GM18520 (cell line): ENCODE data around the gene CCNG2.
A peak's percentile ranks its signal among the peaks of the same experiment; 100 is the strongest.

Experiments used
- ATAC-seq: cut with Tn5 transposase; IDR thresholded peaks from one replicate; pipeline ENCODE4 v1.9.1; 2021; ENCODE audit not compliant: unreplicated experiment

CCNG2 gene

GRCh38 chr4:77201343-77201742 is 44.3 kb downstream of the CCNG2 start:
- no peak for ATAC-seq

GRCh38 chr4:77201857-77202256 is 44.9 kb downstream of the CCNG2 start:
- no peak for ATAC-seq

- ATAC-seq: no peak
Measured at GRCh38 chr4:77202491-77202890, 45.5 kb downstream of the CCNG2 start.

GRCh38 chr4:77203380-77204197 is 46.6 kb downstream of the CCNG2 start:
- peak; percentile 46 for ATAC-seq

- no peak for ATAC-seq
Measured at GRCh38 chr4:77204621-77205020, 47.6 kb downstream of the CCNG2 start.

GRCh38 chr4:77209012-77209411 is 52.0 kb downstream of the CCNG2 start:
- no peak for ATAC-seq

DNA sequence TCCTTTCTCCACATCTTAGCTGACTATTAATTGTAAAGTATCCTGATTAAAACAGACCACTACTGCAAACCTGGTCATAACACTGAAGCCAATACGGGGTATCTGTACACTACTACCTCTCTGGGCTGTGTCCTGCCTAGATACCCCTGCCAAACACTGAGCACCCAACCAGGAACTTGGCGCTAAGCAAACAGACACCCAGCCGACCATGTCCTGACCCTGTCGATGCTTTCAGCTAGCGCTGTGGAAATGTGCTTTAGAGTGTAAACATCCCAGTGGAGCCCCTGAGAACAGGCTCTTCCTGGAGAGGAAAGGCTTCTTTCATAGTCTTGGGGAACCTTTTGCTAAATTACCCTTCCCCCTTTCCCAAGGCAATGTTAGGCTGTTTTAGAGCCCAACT is 52.9 kb downstream of the CCNG2 start:
- ATAC-seq: no peak

GRCh38 chr4:77215107-77215506 is 58.1 kb downstream of the CCNG2 start:
- no peak for ATAC-seq

DNA sequence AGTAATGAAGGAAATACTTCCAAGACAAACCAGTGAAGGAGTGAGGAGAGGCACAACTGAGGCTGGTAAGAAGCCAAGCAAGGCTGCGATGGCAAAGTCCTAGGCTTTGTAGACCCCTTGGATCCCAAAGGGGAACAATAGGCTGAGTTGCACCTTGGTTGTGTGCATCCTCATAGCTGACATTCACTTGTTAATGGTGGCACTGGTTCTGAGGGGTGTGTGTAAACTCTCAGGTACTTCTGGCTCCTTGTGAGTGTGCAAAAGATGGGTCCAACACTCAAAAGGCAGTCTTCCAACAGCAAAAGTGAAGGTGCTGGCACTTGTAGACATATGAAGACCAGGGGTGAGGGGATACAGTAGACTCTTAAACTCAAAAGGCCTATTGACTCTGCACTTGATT is 60.5 kb downstream of the CCNG2 start:
- ATAC-seq: no peak

DNA sequence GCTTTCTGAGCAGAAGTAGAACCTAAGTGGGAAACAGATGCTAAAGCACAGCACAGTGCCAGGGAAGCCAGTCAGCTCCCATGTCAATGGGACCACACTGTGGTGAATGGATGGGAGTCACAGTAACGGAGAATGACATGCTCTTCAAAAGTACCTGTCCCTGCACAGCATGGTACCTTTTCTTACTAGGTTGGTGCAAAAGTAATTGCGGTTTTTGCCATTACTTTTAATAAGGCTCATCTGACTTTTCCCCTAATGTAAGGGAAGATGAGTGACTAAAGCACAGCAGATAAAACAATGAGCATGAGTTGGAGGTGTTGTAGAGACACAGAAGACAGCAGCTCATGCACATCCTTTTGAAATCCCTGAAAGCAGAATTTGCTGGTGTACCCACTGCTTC is 62.3 kb downstream of the CCNG2 start:
- no peak for ATAC-seq
